Astrocyte (in vitro differentiated cells and primary cell): ENCODE measurements around the gene FCHO1. TPM values are rescaled to one million over a fixed set of nuclear protein-coding genes. Genes with fewer than 3 reads are reported as not detected.

Source experiments
- DNase-seq: peaks from one replicate; pipeline ENCODE4 v3.0.0-alpha.2; 2010; ENCODE audit warnings: low read depth
- FAIRE-seq: peaks from 2 replicates; lab custom pipeline; 2011; peaks lifted over from hg19 to GRCh38; lab: Jason Lieb, UNC
- H2AFZ ChIP-seq: 2 replicates; pipeline ENCODE4 v1.6.0; 2012; ENCODE audit warnings: low read depth, low read length, inconsistent platforms
- H3K27ac ChIP-seq: 2 replicates; pipeline ENCODE4 v1.5.1; 2011; ENCODE audit warnings: low read depth, low read length, inconsistent platforms
- H3K27me3 ChIP-seq: 2 replicates; pipeline ENCODE4 v1.6.0; 2011; ENCODE audit warnings: low read length, inconsistent platforms; ENCODE audit not compliant: insufficient read depth
- H3K36me3 ChIP-seq: 2 replicates; pipeline ENCODE4 v1.5.1; 2011; ENCODE audit warnings: low read length, inconsistent platforms; ENCODE audit not compliant: insufficient read depth
- H3K4me1 ChIP-seq: 2 replicates; pipeline ENCODE4 v1.5.1; 2011; ENCODE audit warnings: low read length, inconsistent platforms; ENCODE audit not compliant: insufficient read depth
- H3K4me2 ChIP-seq: 2 replicates; pipeline ENCODE4 v1.6.0; 2012; ENCODE audit warnings: low read length, inconsistent platforms
- H3K4me3 ChIP-seq: 2 replicates; pipeline ENCODE4 v1.5.1; 2011; ENCODE audit warnings: low read depth, mild to moderate bottlenecking, low read length, inconsistent platforms; ENCODE audit not compliant: insufficient read depth
- H3K79me2 ChIP-seq: 2 replicates; pipeline ENCODE4 v1.6.0; 2012; ENCODE audit warnings: mild to moderate bottlenecking, low read length, inconsistent platforms; ENCODE audit not compliant: insufficient read depth
- H3K9ac ChIP-seq: 2 replicates; pipeline ENCODE4 v1.6.0; 2012; ENCODE audit warnings: mild to moderate bottlenecking, low read length, inconsistent platforms
- H3K9me3 ChIP-seq: 2 replicates; pipeline ENCODE4 v1.5.1; 2012; ENCODE audit warnings: low read depth, mild to moderate bottlenecking, low read length, inconsistent platforms; ENCODE audit not compliant: insufficient read depth
- H4K20me1 ChIP-seq: 2 replicates; pipeline ENCODE4 v1.6.0; 2012; ENCODE audit warnings: low read length, inconsistent platforms; ENCODE audit not compliant: insufficient read depth
- H3K27ac Mint-ChIP-seq: one replicate; pipeline ENCODE4 v1.8.0; 2021; ENCODE audit warnings: mild to moderate bottlenecking, mixed read lengths; ENCODE audit not compliant: unreplicated experiment
- H3K27me3 Mint-ChIP-seq: one replicate; pipeline ENCODE4 v1.8.0; 2021; ENCODE audit warnings: low read depth, mixed read lengths; ENCODE audit not compliant: unreplicated experiment
- H3K36me3 Mint-ChIP-seq: one replicate; pipeline ENCODE4 v1.8.0; 2021; ENCODE audit warnings: low read depth, mixed read lengths; ENCODE audit not compliant: unreplicated experiment
- H3K4me1 Mint-ChIP-seq: one replicate; pipeline ENCODE4 v1.8.0; 2021; ENCODE audit warnings: low read depth, mixed read lengths; ENCODE audit not compliant: unreplicated experiment
- H3K4me3 Mint-ChIP-seq: one replicate; pipeline ENCODE4 v1.8.0; 2021; ENCODE audit warnings: mild to moderate bottlenecking, moderate library complexity, mixed read lengths; ENCODE audit not compliant: unreplicated experiment
- H3K9me3 Mint-ChIP-seq: one replicate; pipeline ENCODE4 v1.8.0; 2021; ENCODE audit warnings: mild to moderate bottlenecking, mixed read lengths; ENCODE audit not compliant: unreplicated experiment
- CTCF ChIP-seq: IDR thresholded peaks from 2 replicates; pipeline ENCODE4 v1.5.1; 2011; ENCODE audit warnings: low read depth, mild to moderate bottlenecking, inconsistent platforms, low read length, moderate library complexity; ENCODE audit not compliant: insufficient read depth
- EZH2 ChIP-seq: IDR thresholded peaks from 2 replicates; pipeline ENCODE4 v1.6.1; 2012; ENCODE audit warnings: mild to moderate bottlenecking, low read length, inconsistent platforms; ENCODE audit not compliant: insufficient read depth
- total RNA-seq: library from RNA; stranded (reverse); gene quantifications from 2 replicates; pipeline ENCODE4 v1.2.1, GENCODE V29; 2021

Gene FCHO1
- total RNA-seq, 1 donor from 2014 or later, result 2.0 TPM

GRCh38 chr19:17706750-17707181 is 44.5 kb upstream of the FCHO1 start:
- Mint-ChIP-seq H3K27ac (no peak overlapping the region), H3K4me3 (no peak overlapping the region), H3K9me3 (no peaks in the 10 kb centered on the region), H3K36me3 (no peaks in the 10 kb centered on the region), H3K4me1 (no peaks in the 10 kb centered on the region), H3K27me3 (peaks cover 20% of the 10 kb centered on the region)
- Histone ChIP-seq H3K4me3 (no peak overlapping the region), H3K79me2 (no peaks in the 10 kb centered on the region), H3K4me1 (no peaks in the 10 kb centered on the region), H3K9ac (no peak overlapping the region), H3K9me3 (no peaks in the 10 kb centered on the region), H3K4me2 (peak overlapping the region; percentile 48), H3K27ac (no peak overlapping the region), H3K36me3 (no peaks in the 10 kb centered on the region), H3K27me3 (no peaks in the 10 kb centered on the region), H4K20me1 (no peaks in the 10 kb centered on the region), H2AFZ (peak overlapping the region; percentile 53)
- FAIRE-seq, result no peak
- TF ChIP-seq CTCF, result no peak
- TF ChIP-seq EZH2, result no peak
- DNase-seq, result peak; percentile 30

GRCh38 chr19:17711851-17712250 is 39.4 kb upstream of the FCHO1 start:
- no peak for FAIRE-seq
- H3K9ac ChIP-seq, result no peak overlapping the region
- no peaks in the 10 kb centered on the region for H3K4me1 ChIP-seq
- H3K27ac ChIP-seq, result no peak overlapping the region
- TF ChIP-seq CTCF, result no peak
- no peak for TF ChIP-seq EZH2
- no peaks in the 10 kb centered on the region for H3K36me3 Mint-ChIP-seq
- H3K36me3 ChIP-seq, result no peaks in the 10 kb centered on the region
- no peak overlapping the region for H3K4me3 ChIP-seq
- no peak for DNase-seq
- peaks cover 14% of the 10 kb centered on the region for H3K27me3 Mint-ChIP-seq
- H3K9me3 Mint-ChIP-seq, result no peaks in the 10 kb centered on the region
- no peaks in the 10 kb centered on the region for H3K27me3 ChIP-seq
- no peaks in the 10 kb centered on the region for H3K9me3 ChIP-seq
- no peaks in the 10 kb centered on the region for H3K4me1 Mint-ChIP-seq
- no peak overlapping the region for H3K4me2 ChIP-seq
- H3K4me3 Mint-ChIP-seq, result no peak overlapping the region
- H4K20me1 ChIP-seq, result no peaks in the 10 kb centered on the region
- H2AFZ ChIP-seq, result no peak overlapping the region
- H3K79me2 ChIP-seq, result no peaks in the 10 kb centered on the region
- no peak overlapping the region for H3K27ac Mint-ChIP-seq

GRCh38 chr19:17716309-17716929 is 34.9 kb upstream of the FCHO1 start:
- FAIRE-seq, result no peak

More at GRCh38 chr19:17716309-17716929, 34.9 kb upstream of the FCHO1 start:
- DNase-seq, result no peak
- Histone ChIP-seq H3K27me3 (no peaks in the 10 kb centered on the region), H3K4me1 (peaks cover 15% of the 10 kb centered on the region), H2AFZ (no peak overlapping the region), H3K36me3 (no peaks in the 10 kb centered on the region), H3K27ac (no peak overlapping the region), H3K9me3 (no peaks in the 10 kb centered on the region), H3K79me2 (peaks cover 25% of the 10 kb centered on the region), H3K4me3 (no peak overlapping the region), H3K4me2 (no peak overlapping the region), H3K9ac (no peak overlapping the region), H4K20me1 (peaks cover 18% of the 10 kb centered on the region)
- Mint-ChIP-seq H3K27ac (no peak overlapping the region), H3K4me3 (no peak overlapping the region), H3K9me3 (no peaks in the 10 kb centered on the region), H3K4me1 (peaks cover 19% of the 10 kb centered on the region), H3K27me3 (no peaks in the 10 kb centered on the region), H3K36me3 (peaks cover 4% of the 10 kb centered on the region)
- no peak for TF ChIP-seq EZH2
